Kidney (tissue), 14 donors: Measurements from ENCODE around the gene PTPN1. TPM values are rescaled to one million over a fixed set of nuclear protein-coding genes. Genes with fewer than 3 reads are reported as not detected.
A peak's percentile ranks its signal among the peaks of the same experiment; 100 is the strongest.
"Not testable (repeated sequence)": the region's sequence is repeated elsewhere in the genome, so short reads cannot be mapped to it uniquely, and the experiment has no call there.

Source experiments
- DNase-seq, 5 donors: peaks; one replicate each; pipeline ENCODE4 v3.0.0-alpha.2; 2013 to 2020
- FAIRE-seq: peaks from 2 replicates; lab custom pipeline; 2012; peaks lifted over from hg19 to GRCh38; lab: Jason Lieb, UNC
- H3K27ac ChIP-seq, 2 donors: one replicate each; pipeline ENCODE4 v1.7.0; 2013; ENCODE audit warnings: low read depth in 2 of 2, low read length in 2 of 2, inconsistent platforms in 1 of 2
- H3K27me3 ChIP-seq: one replicate; pipeline ENCODE4 v1.7.1; 2013; ENCODE audit warnings: low read length, inconsistent platforms; ENCODE audit not compliant: control insufficient read depth, insufficient read depth
- H3K36me3 ChIP-seq, 3 donors: one replicate each; pipeline versions ENCODE4 v1.7.0 to v1.7.1; 2013; ENCODE audit warnings: low read length in 3 of 3, control low read depth in 1 of 3, inconsistent platforms in 1 of 3; ENCODE audit not compliant: insufficient read depth in 3 of 3, control insufficient read depth in 2 of 3
- H3K4me1 ChIP-seq, 3 donors: one replicate each; pipeline versions ENCODE4 v1.7.0 to v1.7.1; 2013; ENCODE audit warnings: low read length in 3 of 3, inconsistent platforms in 1 of 3, low read depth in 1 of 3; ENCODE audit not compliant: control insufficient read depth in 2 of 3, insufficient read depth in 2 of 3
- H3K4me3 ChIP-seq, 3 donors: one replicate each; pipeline versions ENCODE4 v1.7.0 to v1.8.1; 2013; ENCODE audit warnings: low read length in 3 of 3, control low read depth in 1 of 3, inconsistent platforms in 1 of 3
- H3K9ac ChIP-seq, 3 donors: one replicate each; pipeline versions ENCODE4 v1.7.0 to v1.7.1; 2013; ENCODE audit warnings: low read length in 3 of 3, control low read depth in 1 of 3, inconsistent platforms in 1 of 3
- H3K9me3 ChIP-seq, 3 donors: one replicate each; pipeline versions ENCODE4 v1.7.0 to v1.7.1; 2013; ENCODE audit warnings: low read length in 3 of 3, control low read depth in 1 of 3, inconsistent platforms in 1 of 3; ENCODE audit not compliant: control insufficient read depth in 2 of 3, insufficient read depth in 1 of 3
- intact Hi-C: fragments of 100-400 bp; cut with DNase I; formaldehyde crosslinking; loops from one replicate; pipeline ENCODE4 v1.11.1; 2022
- polyA plus RNA-seq: library from polyadenylated mRNA; stranded (reverse); fragments of 350-450 nt; fragmentation: Illumina TruSeq; extraction: RNeasy Lipid Tissue Mini Kit (QIAGEN cat#74804); gene quantifications from one replicate; pipeline ENCODE4 v1.2.3, GENCODE V29; 2014; ENCODE audit warnings: low read depth, low replicate concordance; ENCODE audit not compliant: insufficient read depth
- total RNA-seq: library from RNA; stranded (reverse); fragmentation: NEBNext Ultra II Directional; extraction: Animal tissue kit (Norgen Biotek cat#: 25700); gene quantifications from one replicate; pipeline ENCODE4 v1.2.1, GENCODE V29; 2021
- TF ChIP-seq, protein P1 (sequence below): IDR thresholded peaks from 3 replicates; pipeline ENCODE4 v1.5.1; 2012; ENCODE audit warnings: mild to moderate bottlenecking, moderate library complexity, borderline replicate concordance; ENCODE audit not compliant: insufficient read depth; ENCODE audit errors: extremely low read depth
- donor health status: control.
- donor health status: control.
- donor health status: control.
- donor health status: control.
- donor health status: control.
- donor health status: DM: yes; HTN: yes; CAD: no.
- donor health status: Normal renal cell carcinoma (clear cell type).

Gene PTPN1
- total and polyA plus RNA-seq, 2 donors from 2014 or later: 29.6 to 80.4 TPM

DNA sequence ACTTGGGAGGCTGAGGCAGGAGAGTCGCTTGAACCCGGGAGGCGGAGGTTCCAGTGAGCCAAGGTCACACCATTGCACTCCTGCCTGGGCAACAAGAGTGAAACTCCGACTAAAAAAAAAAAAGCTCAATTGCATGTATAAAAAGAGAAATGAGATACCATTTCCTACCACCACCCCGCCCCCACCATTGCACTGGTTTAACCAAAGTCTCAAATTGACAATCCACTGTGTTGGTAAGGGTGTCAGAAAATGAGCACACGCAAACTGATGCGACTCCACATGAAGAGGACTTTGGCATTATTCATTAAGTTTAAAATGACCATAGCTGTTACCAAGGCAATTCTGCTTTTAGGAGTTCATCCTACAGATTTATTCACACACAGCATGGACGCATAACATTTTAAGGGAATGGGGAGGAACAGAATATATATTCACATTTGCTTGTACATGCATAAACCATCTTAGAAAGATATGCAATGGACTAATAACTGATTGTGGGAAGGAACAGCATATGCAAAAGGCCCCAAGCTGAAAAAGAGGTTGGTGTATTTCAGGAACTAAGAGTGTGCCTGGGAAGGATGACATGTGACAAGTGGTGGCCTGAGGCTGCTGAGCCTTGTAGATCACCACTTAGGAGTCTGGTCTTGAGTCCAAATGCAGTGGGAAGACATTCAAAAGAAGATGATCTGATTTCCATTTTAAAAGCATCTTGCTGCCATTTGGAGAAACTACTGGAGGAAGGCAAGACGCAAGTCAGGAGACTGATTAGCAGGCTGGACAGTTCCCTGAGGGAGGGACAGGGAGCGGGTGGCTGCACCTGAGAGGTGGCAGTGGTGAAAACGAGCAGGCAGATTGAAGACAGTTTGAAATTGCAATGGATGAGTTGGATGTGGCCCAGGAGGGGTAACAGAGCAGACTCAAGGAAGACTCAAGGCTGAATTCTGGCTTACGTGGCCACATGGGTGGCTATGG, 37.2 kb upstream of the PTPN1 start:
- FAIRE-seq (no peak), DNase-seq (no peak)
- Histone ChIP-seq H3K9me3 (no peaks in the 10 kb centered on the region), H3K9ac (no peak overlapping the region), H3K4me1 (no peaks in the 10 kb centered on the region), H3K27me3 (no peaks in the 10 kb centered on the region), H3K27ac (no peak overlapping the region), H3K36me3 (no peaks in the 10 kb centered on the region), H3K4me3 (no peak overlapping the region)
- intact Hi-C loops: loop anchor here (10.0 kb wide), 1 partner anchor 102 kb away; no protein-coding TSS in a partner anchor
- TF ChIP-seq, protein P1, sequence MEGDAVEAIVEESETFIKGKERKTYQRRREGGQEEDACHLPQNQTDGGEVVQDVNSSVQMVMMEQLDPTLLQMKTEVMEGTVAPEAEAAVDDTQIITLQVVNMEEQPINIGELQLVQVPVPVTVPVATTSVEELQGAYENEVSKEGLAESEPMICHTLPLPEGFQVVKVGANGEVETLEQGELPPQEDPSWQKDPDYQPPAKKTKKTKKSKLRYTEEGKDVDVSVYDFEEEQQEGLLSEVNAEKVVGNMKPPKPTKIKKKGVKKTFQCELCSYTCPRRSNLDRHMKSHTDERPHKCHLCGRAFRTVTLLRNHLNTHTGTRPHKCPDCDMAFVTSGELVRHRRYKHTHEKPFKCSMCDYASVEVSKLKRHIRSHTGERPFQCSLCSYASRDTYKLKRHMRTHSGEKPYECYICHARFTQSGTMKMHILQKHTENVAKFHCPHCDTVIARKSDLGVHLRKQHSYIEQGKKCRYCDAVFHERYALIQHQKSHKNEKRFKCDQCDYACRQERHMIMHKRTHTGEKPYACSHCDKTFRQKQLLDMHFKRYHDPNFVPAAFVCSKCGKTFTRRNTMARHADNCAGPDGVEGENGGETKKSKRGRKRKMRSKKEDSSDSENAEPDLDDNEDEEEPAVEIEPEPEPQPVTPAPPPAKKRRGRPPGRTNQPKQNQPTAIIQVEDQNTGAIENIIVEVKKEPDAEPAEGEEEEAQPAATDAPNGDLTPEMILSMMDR: no peak

GRCh38 chr20:50474356-50474755, 35.8 kb upstream of the PTPN1 start:
- not testable (repeated sequence) for DNase-seq, H3K4me3 ChIP-seq, H3K9me3 ChIP-seq, H3K36me3 ChIP-seq, H3K9ac ChIP-seq, H3K27me3 ChIP-seq, H3K4me1 ChIP-seq, FAIRE-seq, H3K27ac ChIP-seq
- intact Hi-C loops: loop anchor here (10.0 kb wide), 1 partner anchor 100 kb away; no protein-coding TSS in a partner anchor

- Histone ChIP-seq H3K36me3 (no peaks in the 10 kb centered on the region), H3K4me1 (peaks cover 0 to 5% (median 0%) of the 10 kb centered on the region in 3 donors), H3K4me3 (no peak overlapping the region), H3K9ac (no peak overlapping the region), H3K27me3 (no peaks in the 10 kb centered on the region), H3K9me3 (no peaks in the 10 kb centered on the region), H3K27ac (no peak overlapping the region)
- DNase-seq: peak in 1 of 5 donors; percentile 74
- FAIRE-seq: no peak
- TF ChIP-seq, protein P1: no peak
- intact Hi-C loops: loop anchor here (10.0 kb wide), 1 partner anchor 99 kb away; no protein-coding TSS in a partner anchor
Measured at GRCh38 chr20:50475681-50476292, 34.4 kb upstream of the PTPN1 start.
